ENCODE measurements around the gene PVALEF.

GRCh38 chr17:81179220-81179619 is 13.9 kb downstream of the PVALEF start:
- TF ChIP-seq CTCF (IDR thresholded peaks at IDR 0.05) (no peak), GATA2 (CRISPR knock-in tag; IDR thresholded peaks at IDR 0.05) (no peak), RAD21 (IDR thresholded peaks at IDR 0.05; ENCODE audit: low read length) (no peak)
